Measurements from ENCODE around the gene APPBP2.
"Not testable (repeated sequence)": the region's sequence is repeated elsewhere in the genome, so short reads cannot be mapped to it uniquely, and the experiment has no call there.

APPBP2 gene

DNA sequence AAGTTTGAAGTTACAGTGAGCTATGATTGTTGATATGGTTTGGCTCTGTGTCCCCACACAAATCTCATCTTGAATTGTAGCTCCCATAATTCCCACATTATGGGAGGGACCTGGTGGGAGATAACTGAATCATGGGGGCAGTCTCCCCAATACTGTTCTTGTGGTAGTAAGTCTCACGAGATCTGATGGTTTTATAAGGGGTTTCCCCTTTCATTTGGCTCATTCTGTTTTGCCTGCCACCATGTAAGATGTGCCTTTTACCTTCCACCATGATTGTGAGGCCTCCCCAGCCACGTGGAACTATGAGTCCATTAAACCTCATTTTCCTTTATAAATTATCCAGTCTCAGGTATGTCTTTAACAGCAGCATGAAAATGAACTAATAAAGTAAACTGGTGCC lies 35.4 kb downstream of the APPBP2 start:
- DNase-seq, result not testable (repeated sequence)

DNA sequence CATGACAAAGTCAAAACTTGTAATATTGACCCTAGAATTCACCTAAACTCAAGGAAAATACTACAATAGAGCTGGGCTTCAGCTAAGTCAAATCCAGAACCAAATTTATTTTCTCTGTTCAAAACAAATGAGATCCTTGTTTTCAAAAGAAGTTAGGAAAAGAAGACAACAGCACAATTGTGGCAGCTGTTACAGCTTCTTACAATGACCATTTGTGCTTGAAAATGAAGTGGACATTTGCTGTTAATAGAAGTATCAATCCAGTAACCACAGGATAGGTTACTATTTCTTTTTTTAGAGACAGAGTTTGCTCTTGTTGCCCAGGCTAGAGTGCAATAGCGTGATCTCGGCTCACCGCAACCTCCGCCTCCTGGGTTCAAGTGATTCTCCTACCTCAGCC lies 44.4 kb downstream of the APPBP2 start:
- DNase-seq, result no peak

DNA sequence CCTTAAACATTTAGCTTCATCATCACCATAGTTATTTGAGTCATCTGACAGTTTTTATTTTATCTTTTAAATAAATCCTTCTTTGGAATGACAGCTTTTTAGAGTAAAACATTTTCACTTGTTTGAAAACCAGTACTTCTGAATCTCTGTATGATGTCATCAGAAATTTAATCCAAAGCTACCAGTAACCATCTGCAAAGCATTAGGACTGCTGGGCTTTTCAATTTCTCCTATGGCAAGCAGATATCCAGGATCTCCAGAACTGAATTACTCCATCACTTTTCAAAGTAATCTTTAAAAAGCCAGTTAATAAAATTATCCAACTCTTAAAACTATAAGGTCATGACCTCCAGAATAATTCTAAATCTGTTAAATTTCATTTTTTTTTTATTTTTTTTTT lies 52.3 kb downstream of the APPBP2 start:
- no peak for DNase-seq

DNA sequence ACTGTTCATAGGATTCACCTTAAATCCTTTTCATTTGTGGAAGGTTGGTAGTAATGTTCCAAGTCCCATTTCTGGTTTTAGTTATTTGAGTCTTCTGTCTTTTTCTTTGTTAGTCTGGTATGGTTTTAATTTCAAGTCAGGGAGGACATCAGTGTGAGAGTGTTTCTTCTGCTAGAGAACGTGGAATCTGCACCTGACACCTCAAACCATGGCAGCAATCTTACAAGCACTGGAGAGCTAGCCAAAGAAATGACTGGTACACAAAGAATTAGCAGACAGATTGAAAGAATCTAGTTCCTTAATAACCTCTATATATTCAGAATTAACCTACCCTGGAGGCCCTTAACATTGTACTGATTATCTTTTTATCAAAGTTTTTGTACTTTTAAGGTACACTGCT lies 53.6 kb downstream of the APPBP2 start:
- no peak for DNase-seq

DNA sequence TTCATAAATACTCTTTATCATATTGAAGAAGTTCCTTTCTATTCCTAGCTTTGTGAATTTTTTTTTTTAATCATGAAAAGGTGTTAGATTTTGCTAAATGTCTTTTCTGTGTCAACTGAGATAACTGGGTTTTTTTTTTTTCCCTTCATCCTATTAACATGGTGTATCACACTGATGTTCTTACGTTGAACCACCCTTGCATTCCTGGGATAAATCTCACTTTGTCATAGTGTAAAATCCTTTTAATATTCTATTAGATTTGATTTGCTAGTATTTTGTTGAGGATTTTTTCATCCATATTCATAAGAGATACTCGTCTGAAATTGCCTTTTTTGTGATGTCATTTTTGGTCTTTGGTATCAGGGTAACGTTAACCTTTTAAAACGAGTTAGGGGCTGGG lies 54.6 kb downstream of the APPBP2 start:
- DNase-seq, result no peak

- DNase-seq, result no peak
Measured at GRCh38 chr17:60468371-60468770, 57.7 kb downstream of the APPBP2 start.

DNA sequence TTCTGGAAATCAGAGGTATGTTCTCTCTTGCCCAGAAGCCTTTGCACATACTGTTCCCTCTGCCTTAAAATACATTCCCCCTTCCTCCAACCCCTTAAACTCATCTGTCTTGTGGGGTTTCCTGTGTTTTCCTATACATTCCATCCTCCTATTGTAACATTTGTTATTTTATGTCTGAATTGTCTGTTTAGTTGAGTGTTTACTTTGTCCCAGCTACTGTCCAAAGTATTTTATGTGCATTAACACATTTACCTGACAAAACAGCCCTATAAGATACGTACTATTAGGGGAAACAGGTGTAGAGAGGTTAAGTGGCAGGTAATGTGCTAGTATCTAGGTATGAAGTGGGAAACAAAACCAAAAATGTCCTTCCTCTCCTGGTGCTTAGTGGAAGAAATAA lies 61.7 kb downstream of the APPBP2 start:
- no peak for DNase-seq

- DNase-seq, result no peak
Measured at GRCh38 chr17:60463157-60463835, 62.7 kb downstream of the APPBP2 start.

- no peak for DNase-seq
Measured at GRCh38 chr17:60461584-60461983, 64.5 kb downstream of the APPBP2 start.

DNA sequence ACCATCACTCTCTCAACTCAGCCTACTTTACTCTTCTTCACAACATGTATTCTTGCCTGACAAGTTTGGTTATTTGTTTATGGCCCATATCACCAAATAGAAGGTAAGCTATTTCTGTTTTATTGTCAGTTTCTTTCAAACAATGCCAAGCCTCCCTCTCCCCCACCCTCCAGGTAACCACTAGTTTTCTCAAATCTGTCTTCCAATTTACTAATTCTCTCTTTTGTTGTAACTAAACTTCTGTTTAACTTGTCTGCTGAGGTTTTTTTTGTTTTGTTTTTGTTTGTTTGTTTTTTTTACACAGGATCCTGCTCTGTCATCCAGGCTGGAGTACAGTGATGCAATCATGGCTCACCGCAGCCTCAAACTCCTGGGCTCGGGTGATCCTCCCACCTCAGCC lies 68.9 kb downstream of the APPBP2 start:
- no peak for DNase-seq

DNA sequence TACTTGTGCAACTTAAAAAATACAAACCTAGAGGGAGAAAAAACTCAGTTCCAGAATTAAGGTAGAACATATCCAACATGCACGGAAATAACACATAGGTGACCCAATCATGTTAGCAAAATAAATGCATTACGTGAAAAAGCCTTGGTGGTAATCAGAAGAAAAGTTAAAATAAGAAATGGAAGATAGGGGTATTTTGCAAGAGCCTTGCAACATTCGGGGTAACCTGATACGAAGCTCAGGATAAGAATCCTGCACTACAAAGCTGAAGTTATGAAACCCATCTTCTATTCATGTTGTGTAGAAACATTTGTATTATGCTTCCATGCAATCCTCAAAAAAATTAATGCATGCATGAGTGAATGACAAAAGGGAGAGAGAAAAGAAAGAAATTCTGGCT lies 70.7 kb downstream of the APPBP2 start:
- no peak for DNase-seq

DNA sequence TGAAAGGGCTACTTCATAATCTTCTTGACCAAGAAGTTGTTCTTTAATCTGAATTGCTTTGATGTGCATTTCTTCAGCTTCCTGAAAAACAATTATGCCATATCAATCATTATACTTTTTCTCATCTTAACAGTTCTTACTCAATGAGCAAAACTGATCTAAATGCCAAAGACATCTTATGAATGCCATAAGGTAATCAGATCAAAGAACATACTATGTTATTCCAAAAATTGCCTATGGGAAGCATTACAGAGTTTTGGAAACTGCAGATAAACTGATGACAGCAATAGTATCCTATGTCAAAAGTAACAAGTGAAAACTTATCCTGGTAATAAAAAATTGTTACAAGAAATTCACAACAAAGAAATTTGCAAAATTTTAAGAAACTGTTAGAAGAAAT lies 74.1 kb downstream of the APPBP2 start:
- no peak for DNase-seq

DNA sequence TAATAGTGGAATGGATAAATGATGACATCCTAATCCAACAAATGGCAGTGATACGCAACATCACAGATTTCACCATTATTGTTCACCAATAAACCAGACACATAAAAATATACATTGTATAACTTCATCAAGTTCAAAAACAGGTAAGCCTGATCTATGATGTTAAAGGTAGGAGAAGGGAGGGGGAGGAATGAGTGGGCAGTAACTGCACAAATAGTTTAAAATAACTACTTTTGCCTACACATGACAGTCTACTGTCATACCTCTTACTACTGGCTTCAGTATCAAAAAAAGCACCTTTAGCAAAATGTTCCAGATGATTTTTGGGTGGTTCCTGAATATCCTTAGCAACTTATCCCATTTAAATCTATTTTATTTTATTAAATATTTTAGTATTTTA lies 75.0 kb downstream of the APPBP2 start:
- DNase-seq, result no peak

GRCh38 chr17:60447375-60447774 lies 78.7 kb downstream of the APPBP2 start:
- DNase-seq, result no peak

GRCh38 chr17:60445144-60445543 lies 80.9 kb downstream of the APPBP2 start:
- DNase-seq, result no peak

- DNase-seq, result no peak
Measured at GRCh38 chr17:60443713-60444112, 82.3 kb downstream of the APPBP2 start.

- no peak for DNase-seq
Measured at GRCh38 chr17:60442271-60443173, 83.5 kb downstream of the APPBP2 start.

GRCh38 chr17:60439501-60439900 lies 86.5 kb downstream of the APPBP2 start:
- no peak for DNase-seq

DNA sequence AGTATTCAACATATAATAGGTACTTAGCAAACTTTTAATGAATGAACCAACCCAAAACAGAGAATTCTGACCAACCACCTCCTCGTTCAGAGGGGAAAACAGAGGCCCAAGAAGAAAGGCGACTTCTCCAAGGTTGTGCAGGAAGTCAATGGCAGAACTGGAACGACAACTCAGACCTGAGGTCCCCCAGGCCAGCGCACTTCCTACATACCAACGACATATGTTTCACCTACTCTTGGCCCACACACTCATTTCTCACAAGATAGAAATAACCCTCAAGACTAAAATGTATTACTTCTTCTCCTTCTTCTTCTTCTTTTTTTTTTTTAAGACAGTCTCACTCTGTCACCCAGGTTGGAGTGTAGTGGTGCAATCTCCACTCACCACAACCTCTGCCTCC lies 89.4 kb downstream of the APPBP2 start:
- DNase-seq, result no peak

DNA sequence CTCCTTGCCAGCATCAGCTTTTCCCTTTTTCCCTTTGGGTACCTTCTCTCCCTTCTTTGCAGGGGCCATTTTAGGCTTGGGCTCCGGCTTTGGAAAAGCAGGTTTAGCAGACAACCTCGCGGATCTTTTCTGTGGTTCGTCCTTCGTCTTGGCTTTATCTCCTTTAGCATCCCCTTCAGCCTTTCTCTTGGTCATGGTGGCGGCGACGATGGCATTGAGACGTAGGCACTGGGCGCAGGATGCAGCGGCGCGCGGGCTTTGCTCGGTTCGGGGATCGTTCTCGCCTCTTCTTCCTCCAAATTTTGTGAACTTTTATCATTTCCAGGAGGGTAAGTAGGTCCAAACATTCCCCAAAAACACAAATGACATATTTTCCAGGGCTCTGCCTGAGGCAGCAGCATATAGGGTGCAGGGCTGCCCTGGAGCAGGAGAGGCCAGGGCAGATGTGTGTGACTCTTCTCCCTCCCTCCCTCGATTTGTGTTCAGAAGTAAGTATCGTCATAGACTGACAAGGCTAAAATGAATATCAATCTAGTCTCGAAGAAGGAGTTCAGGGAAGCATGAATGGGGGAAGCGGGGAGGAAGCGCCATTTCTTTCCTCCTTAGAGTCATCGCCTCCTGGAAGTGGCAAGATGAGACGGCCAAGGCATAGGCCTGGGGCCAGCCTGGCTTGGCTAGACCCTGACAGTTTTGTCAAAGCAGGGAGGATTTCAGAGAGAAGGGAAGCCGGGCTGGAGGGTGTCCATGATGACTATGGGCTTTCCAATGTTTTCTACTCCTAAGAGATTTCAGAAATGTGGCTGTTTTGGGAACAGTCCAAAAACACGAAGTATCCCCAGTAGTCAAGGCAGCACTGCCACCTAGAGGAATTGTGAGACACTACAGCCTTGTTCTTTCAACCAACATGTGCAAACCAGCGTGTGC lies 90.5 kb downstream of the APPBP2 start:
- DNase-seq, result peak; percentile 76

DNA sequence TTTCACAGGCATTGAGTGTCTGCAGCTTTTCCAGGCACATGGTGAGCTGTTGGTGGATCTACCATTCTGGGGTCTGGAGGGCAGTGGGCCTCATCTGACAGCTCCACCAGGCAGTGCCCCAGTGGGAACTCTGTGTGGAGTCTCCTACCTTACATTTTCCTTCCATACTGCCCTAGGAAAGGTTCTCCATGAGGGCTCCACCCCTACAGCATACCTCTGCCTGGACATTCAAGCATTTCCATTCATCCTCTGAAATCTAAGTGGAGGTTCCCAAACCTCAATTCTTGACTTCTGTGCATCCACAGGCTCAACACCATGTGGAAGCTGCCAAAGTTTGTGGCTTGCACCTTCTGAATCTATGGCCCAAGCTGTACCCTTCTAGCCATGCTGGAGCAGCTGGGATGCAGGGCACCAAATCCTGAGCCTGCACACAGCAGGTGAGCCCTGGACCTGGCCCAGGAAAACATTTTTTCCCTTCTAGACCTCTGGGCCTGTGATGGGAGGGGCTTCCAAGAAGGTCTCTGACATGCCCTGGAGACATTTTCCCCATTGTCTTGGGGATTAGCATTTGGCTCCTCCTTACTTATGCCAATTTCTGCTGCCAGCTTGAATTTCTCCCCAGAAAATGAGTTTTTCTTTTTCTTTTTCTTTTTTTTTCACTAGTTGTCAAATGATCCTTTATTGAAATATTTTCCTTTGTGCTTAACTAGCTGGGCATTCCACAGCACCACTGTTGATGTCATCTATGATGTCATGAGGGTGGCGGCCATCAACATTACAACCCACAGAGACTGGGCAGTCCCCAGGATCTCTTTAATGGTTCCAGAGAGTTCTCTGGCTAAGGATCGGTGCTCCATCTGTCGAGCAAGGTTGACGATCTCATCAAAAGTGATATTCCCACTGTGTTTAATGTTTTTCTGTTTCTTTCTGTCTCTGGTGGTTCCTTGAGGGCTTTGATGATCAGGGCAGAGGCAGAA lies 92.7 kb downstream of the APPBP2 start:
- not testable (repeated sequence) for DNase-seq

DNA sequence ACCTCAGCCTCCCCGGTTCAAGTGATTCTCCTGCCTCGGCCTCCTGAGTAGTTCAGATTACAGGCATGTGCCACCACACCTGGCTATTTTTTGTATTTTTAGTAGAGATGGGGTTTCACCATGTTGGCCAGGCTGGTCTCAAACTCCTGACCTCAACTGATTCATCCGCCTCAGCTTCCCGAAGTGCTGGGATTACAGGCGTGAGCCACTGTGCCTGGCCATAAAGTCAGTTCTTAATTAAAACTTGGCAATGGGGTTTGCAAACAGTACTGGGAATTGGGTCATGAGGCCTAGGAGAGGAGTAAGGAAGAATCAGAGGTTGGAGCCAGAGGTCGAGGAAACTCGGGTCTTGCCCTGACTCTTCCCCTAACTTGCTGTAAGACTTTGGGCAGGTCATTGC lies 95.5 kb downstream of the APPBP2 start:
- not testable (repeated sequence) for DNase-seq

Measured in RPMI8226 (cell line).